Measurements from ENCODE around the gene KIF1B.

The KIF1B gene

GRCh38 chr1:10338611-10339010, 128.2 kb downstream of the KIF1B start:
- ChIA-PET CTCF (interaction anchor here (0.6 to 2.7 kb wide), 19 partner anchors 9 to 463 kb away, joined by 3 to 25 read pairs (median 3); partner anchors contain the start of genes KIF1B and PGD), POLR2A (no interaction called here)
- H3K27ac ChIP-seq (ENCODE audit: extremely low read depth, low read depth, low read length) = no peak overlapping the region
- peaks cover 20 to 81% of the 10 kb centered on the region in 2 experiments; a peak in 2 of 3 replicates for H3K36me3 ChIP-seq (ENCODE audit: control insufficient read depth in 2 of 2, insufficient read depth in 1 of 2, low read length in 2 of 2)
- TF ChIP-seq ZNF23 (tag by site-specific recombination; IDR thresholded peaks at IDR 0.05; ENCODE audit: borderline replicate concordance) (no peak), ZNF529 (tag by site-specific recombination; IDR thresholded peaks at IDR 0.05; ENCODE audit: insufficient replicate concordance) (no peak), ZNF777 (tag by site-specific recombination; IDR thresholded peaks at IDR 0.05; ENCODE audit: borderline replicate concordance) (no peak), ZNF76 (tag by site-specific recombination; IDR thresholded peaks at IDR 0.05; ENCODE audit: borderline replicate concordance, low read depth) (no peak), ZNF555 (tag by site-specific recombination; conservative IDR thresholded peaks at IDR 0.05) (no peak), ZNF521 (tag by site-specific recombination; IDR thresholded peaks at IDR 0.05) (no peak), ZNF311 (tag by site-specific recombination; IDR thresholded peaks at IDR 0.05; ENCODE audit: borderline replicate concordance) (no peak), ZNF488 (tag by site-specific recombination; IDR thresholded peaks at IDR 0.05) (no peak), ZEB2 (tag by site-specific recombination; IDR thresholded peaks at IDR 0.05) (no peak), REPIN1 (tag by site-specific recombination; IDR thresholded peaks at IDR 0.05; ENCODE audit: low read depth) (no peak), ZBTB10 (tag by site-specific recombination; IDR thresholded peaks at IDR 0.05) (no peak)
- TF ChIP-seq, protein P1, sequence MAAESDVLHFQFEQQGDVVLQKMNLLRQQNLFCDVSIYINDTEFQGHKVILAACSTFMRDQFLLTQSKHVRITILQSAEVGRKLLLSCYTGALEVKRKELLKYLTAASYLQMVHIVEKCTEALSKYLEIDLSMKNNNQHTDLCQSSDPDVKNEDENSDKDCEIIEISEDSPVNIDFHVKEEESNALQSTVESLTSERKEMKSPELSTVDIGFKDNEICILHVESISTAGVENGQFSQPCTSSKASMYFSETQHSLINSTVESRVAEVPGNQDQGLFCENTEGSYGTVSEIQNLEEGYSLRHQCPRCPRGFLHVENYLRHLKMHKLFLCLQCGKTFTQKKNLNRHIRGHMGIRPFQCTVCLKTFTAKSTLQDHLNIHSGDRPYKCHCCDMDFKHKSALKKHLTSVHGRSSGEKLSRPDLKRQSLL (tag by site-specific recombination; IDR thresholded peaks at IDR 0.05) = no peak
- H3K9me3 ChIP-seq (ENCODE audit: control insufficient read depth, insufficient read depth, low read depth, low read length) = no peaks in the 10 kb centered on the region
- H3K4me3 ChIP-seq (ENCODE audit: low read depth, low read length) = no peak overlapping the region
- peaks cover 4% of the 10 kb centered on the region; the same call in 1 of the 2 replicates for H3K4me1 ChIP-seq (ENCODE audit: control insufficient read depth, insufficient read depth, low read length)

DNA sequence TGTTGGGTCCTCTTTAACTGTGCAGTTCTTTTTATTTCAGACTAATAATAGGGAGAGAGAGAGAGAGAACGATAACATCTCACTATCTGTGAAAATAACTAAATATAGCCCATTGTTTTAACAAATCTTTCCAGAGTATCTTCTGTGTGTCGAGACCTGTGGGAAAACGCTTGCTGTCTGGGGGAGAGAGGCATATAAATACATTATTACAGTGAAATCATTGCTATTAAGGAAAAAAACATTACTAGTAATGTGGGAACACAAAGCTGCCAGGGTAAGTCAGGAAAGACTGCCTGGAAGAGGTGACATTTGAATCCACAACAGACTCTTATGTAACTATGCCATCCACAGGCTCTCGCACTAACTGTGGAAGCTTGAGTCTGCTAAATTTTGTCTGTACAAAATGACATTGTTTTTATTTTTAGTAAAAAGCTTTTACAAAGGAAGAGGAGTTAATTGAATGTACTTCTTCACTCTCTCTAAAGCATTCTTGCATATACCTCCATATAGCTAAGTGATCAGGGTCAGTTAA, 128.7 kb downstream of the KIF1B start:
- CTCF ChIA-PET = interaction anchor here (0.7 to 2.7 kb wide), 7 partner anchors 9 to 388 kb away, joined by 3 to 25 read pairs (median 3); partner anchors contain the start of gene KIF1B
- H3K9me3 ChIP-seq (ENCODE audit: control insufficient read depth, insufficient read depth, low read depth, low read length) = no peaks in the 10 kb centered on the region
- no peak overlapping the region for H3K4me3 ChIP-seq (ENCODE audit: low read depth, low read length)
- H3K27ac ChIP-seq (ENCODE audit: extremely low read depth, low read depth, low read length) = no peak overlapping the region
- peaks cover 4% of the 10 kb centered on the region; the same call in 1 of the 2 replicates for H3K4me1 ChIP-seq (ENCODE audit: control insufficient read depth, insufficient read depth, low read length)
- peaks cover 23 to 85% of the 10 kb centered on the region in 2 experiments; a peak in 2 of 3 replicates for H3K36me3 ChIP-seq (ENCODE audit: control insufficient read depth in 2 of 2, insufficient read depth in 1 of 2, low read length in 2 of 2)
- POLR2A ChIA-PET = interaction anchor here (1.0 kb wide), 1 partner anchor 129 kb away, joined by 3 read pairs; the partner anchor contains the start of gene KIF1B
- TF ChIP-seq, protein P2, sequence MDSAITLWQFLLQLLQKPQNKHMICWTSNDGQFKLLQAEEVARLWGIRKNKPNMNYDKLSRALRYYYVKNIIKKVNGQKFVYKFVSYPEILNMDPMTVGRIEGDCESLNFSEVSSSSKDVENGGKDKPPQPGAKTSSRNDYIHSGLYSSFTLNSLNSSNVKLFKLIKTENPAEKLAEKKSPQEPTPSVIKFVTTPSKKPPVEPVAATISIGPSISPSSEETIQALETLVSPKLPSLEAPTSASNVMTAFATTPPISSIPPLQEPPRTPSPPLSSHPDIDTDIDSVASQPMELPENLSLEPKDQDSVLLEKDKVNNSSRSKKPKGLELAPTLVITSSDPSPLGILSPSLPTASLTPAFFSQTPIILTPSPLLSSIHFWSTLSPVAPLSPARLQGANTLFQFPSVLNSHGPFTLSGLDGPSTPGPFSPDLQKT (IDR thresholded peaks at IDR 0.05; ENCODE audit: borderline replicate concordance, low read depth, low read length) = no peak
- TF ChIP-seq, protein P3, sequence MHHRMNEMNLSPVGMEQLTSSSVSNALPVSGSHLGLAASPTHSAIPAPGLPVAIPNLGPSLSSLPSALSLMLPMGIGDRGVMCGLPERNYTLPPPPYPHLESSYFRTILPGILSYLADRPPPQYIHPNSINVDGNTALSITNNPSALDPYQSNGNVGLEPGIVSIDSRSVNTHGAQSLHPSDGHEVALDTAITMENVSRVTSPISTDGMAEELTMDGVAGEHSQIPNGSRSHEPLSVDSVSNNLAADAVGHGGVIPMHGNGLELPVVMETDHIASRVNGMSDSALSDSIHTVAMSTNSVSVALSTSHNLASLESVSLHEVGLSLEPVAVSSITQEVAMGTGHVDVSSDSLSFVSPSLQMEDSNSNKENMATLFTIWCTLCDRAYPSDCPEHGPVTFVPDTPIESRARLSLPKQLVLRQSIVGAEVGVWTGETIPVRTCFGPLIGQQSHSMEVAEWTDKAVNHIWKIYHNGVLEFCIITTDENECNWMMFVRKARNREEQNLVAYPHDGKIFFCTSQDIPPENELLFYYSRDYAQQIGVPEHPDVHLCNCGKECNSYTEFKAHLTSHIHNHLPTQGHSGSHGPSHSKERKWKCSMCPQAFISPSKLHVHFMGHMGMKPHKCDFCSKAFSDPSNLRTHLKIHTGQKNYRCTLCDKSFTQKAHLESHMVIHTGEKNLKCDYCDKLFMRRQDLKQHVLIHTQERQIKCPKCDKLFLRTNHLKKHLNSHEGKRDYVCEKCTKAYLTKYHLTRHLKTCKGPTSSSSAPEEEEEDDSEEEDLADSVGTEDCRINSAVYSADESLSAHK (tag by site-specific recombination; IDR thresholded peaks at IDR 0.05) = no peak
- no peak for TF ChIP-seq ZNF26 (tag by site-specific recombination; IDR thresholded peaks at IDR 0.05)
- TF ChIP-seq, protein P4, sequence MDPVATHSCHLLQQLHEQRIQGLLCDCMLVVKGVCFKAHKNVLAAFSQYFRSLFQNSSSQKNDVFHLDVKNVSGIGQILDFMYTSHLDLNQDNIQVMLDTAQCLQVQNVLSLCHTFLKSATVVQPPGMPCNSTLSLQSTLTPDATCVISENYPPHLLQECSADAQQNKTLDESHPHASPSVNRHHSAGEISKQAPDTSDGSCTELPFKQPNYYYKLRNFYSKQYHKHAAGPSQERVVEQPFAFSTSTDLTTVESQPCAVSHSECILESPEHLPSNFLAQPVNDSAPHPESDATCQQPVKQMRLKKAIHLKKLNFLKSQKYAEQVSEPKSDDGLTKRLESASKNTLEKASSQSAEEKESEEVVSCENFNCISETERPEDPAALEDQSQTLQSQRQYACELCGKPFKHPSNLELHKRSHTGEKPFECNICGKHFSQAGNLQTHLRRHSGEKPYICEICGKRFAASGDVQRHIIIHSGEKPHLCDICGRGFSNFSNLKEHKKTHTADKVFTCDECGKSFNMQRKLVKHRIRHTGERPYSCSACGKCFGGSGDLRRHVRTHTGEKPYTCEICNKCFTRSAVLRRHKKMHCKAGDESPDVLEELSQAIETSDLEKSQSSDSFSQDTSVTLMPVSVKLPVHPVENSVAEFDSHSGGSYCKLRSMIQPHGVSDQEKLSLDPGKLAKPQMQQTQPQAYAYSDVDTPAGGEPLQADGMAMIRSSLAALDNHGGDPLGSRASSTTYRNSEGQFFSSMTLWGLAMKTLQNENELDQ (tag by site-specific recombination; IDR thresholded peaks at IDR 0.05; ENCODE audit: low read depth) = no peak
- TF ChIP-seq, protein P1 (tag by site-specific recombination; IDR thresholded peaks at IDR 0.05) = no peak
- TF ChIP-seq SCRT1 (tag by site-specific recombination; IDR thresholded peaks at IDR 0.05; ENCODE audit: borderline replicate concordance) = no peak
- TF ChIP-seq ZNF677 (tag by site-specific recombination; IDR thresholded peaks at IDR 0.05) = no peak
